Measurements from ENCODE around the gene SLC35E4.

DNA sequence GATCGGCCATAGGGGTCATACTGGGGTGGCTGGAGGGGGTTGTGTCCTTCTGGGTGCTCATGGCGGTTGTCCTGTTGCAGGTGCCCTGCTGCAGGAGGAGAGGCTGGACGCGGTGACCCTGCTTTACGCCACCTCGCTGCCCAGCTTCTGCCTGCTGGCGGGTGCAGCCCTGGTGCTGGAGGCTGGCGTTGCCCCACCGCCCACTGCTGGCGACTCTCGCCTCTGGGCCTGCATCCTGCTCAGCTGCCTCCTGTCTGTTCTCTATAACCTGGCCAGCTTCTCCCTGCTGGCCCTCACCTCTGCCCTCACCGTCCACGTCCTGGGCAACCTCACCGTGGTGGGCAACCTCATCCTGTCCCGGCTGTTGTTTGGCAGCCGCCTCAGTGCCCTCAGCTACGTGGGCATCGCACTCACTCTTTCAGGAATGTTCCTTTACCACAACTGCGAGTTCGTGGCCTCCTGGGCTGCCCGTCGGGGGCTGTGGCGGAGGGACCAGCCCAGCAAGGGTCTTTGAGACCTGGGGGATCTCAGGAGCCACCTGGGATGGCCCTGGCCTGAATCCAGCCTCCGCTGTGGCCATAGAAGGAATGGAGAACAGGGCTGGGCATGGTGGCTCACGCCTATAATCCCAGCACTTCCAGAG lies 11.1 kb downstream of the SLC35E4 start:
- TF ChIP-seq CTCF (IDR thresholded peaks at IDR 0.05) (no peak), SIN3A (IDR thresholded peaks at IDR 0.05; ENCODE audit: borderline replicate concordance, insufficient read depth, low read depth, low read length) (no peak), TCF7L2 (IDR thresholded peaks at IDR 0.05; ENCODE audit: low read depth, low read length) (no peak)
